ENCODE results near the gene TPM3. TPM values are rescaled to one million over a fixed set of nuclear protein-coding genes. Genes with fewer than 3 reads are reported as not detected.

TPM3 gene
- total RNA-seq, 6 donors from 2014 or later: 149 to 452 (median 344) TPM

DNA sequence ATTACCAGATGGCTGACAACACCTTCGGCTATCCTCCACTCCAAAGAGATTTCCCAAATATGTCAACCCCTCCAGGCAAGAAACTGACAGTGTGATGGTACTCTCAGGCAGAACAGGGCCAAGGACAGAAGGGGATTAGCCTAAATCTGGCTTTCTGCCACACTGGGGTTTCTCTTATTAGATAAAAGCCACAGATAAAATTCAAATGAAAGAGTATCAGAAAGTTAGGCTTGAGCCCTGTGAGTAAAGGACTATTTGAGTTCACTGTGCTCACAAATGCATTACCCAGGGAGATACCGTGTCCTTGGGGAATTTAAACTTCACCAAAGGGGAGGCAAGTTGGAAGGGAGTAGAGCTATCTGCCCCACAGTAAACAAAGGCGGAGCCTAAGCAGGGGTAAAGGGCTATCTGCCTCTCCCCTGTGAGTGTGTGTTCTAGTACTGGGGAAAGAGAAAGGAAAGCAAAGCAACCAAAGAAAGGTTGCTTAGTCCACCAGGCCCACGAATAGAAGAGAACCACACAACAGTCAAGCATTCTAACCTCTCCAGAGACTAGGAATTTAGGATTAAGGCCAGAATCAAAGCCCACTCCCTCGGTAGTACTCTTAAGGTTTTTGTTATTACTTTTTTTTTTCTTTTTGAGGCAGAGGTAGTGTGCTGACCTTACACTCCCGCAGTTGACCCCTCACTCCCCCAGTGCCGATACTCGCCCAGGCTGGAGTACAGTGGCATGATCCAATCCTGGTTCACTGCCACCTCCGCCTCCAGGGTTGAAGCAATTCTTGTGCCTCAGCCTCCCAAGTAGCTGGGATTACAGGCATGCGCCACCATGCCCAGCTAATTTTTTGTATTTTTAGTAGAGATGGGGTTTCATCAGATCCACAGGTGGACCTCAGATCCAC lies 12.7 kb downstream of the TPM3 start:
- Histone ChIP-seq H3K4me1 (peaks cover 65 to 78% (median 71%) of the 10 kb centered on the region in 4 donors), H3K4me3 (peak overlapping the region in 1 of 4 donors; percentile 76), H3K36me3 (peaks cover 3 to 39% (median 14%) of the 10 kb centered on the region in 4 donors), H3K27ac (peak overlapping the region; percentile 32 to 98 (median 70)), H3K9me3 (no peaks in the 10 kb centered on the region), H3K27me3 (no peaks in the 10 kb centered on the region)
- TF ChIP-seq, protein P1, sequence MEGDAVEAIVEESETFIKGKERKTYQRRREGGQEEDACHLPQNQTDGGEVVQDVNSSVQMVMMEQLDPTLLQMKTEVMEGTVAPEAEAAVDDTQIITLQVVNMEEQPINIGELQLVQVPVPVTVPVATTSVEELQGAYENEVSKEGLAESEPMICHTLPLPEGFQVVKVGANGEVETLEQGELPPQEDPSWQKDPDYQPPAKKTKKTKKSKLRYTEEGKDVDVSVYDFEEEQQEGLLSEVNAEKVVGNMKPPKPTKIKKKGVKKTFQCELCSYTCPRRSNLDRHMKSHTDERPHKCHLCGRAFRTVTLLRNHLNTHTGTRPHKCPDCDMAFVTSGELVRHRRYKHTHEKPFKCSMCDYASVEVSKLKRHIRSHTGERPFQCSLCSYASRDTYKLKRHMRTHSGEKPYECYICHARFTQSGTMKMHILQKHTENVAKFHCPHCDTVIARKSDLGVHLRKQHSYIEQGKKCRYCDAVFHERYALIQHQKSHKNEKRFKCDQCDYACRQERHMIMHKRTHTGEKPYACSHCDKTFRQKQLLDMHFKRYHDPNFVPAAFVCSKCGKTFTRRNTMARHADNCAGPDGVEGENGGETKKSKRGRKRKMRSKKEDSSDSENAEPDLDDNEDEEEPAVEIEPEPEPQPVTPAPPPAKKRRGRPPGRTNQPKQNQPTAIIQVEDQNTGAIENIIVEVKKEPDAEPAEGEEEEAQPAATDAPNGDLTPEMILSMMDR (IDR thresholded peaks at IDR 0.05): no peak
- TF ChIP-seq POLR2A (IDR thresholded peaks at IDR 0.05) (no peak), EP300 (IDR thresholded peaks at IDR 0.05) (no peak), POLR2AphosphoS5 (IDR thresholded peaks at IDR 0.05) (no peak)
- no peak for ATAC-seq (ENCODE audit: low FRiP score in 2 of 2)
- DNase-seq: no peak
- WGBS, 2 donors: 66% methylated on average over 10 of the region's 10 CpGs

GRCh38 chr1:154178013-154178412 lies 13.9 kb downstream of the TPM3 start:
- H3K4me1 ChIP-seq: peaks cover 65 to 71% (median 67%) of the 10 kb centered on the region in 4 donors
- ATAC-seq (ENCODE audit: low FRiP score in 2 of 2) (no peak), DNase-seq (no peak)
- no peaks in the 10 kb centered on the region for H3K9me3 ChIP-seq
- H3K36me3 ChIP-seq: peaks cover 10 to 51% (median 24%) of the 10 kb centered on the region in 4 donors
- WGBS, 2 donors: 29 to 71% methylated on average over 2 of the region's 2 CpGs
- peak overlapping the region; percentile 4 to 98 (median 60) for H3K27ac ChIP-seq
- no peak overlapping the region for H3K4me3 ChIP-seq
- H3K27me3 ChIP-seq: no peaks in the 10 kb centered on the region
- TF ChIP-seq POLR2AphosphoS5 (IDR thresholded peaks at IDR 0.05) (no peak), EP300 (IDR thresholded peaks at IDR 0.05) (no peak)

DNA sequence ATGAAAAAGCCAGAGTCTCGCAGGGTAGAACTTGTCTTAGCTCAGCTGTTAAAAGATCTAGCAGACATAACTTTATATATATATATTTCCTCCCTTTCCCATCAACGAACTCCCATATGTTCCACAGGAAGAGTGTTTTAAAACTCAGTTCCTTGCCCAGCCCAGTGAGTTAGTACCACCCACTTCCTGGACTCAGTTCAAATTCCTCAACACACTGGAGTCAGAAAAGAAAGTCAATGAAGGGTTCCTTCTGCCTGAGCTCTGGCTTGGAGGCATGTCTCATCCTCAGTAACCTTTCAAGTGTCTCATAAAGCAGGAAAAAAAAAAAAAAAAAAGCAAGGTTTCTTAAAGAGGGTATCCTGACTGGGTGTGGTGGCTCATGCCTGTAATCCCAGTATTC lies 15.6 kb downstream of the TPM3 start:
- no peak for DNase-seq

GRCh38 chr1:154174654-154175053 lies 17.2 kb downstream of the TPM3 start:
- DNase-seq: no peak
- Histone ChIP-seq H3K36me3 (peaks cover 42 to 78% (median 58%) of the 10 kb centered on the region in 4 donors), H3K27me3 (no peaks in the 10 kb centered on the region), H3K4me3 (no peak overlapping the region), H3K4me1 (peaks cover 44 to 51% (median 44%) of the 10 kb centered on the region in 4 donors), H3K27ac (no peak overlapping the region), H3K9me3 (no peaks in the 10 kb centered on the region)
- ATAC-seq (ENCODE audit: low FRiP score in 2 of 2): no peak
- WGBS, 2 donors: 91 to 96% methylated on average over 4 of the region's 4 CpGs
- TF ChIP-seq, protein P1 (IDR thresholded peaks at IDR 0.05): no peak
- TF ChIP-seq POLR2AphosphoS5 (IDR thresholded peaks at IDR 0.05) (no peak), POLR2A (IDR thresholded peaks at IDR 0.05) (no peak), EP300 (IDR thresholded peaks at IDR 0.05) (no peak)

More for the DNA sequence above, 15.6 kb downstream of the TPM3 start:
- WGBS, 2 donors: 13 to 18% methylated on average over 2 of the region's 2 CpGs
- Histone ChIP-seq H3K4me3 (peak overlapping the region in 1 of 4 donors; percentile 0), H3K27me3 (no peaks in the 10 kb centered on the region), H3K9me3 (no peaks in the 10 kb centered on the region), H3K4me1 (peaks cover 60 to 61% (median 61%) of the 10 kb centered on the region in 4 donors), H3K27ac (peak overlapping the region; percentile 26 to 71 (median 63)), H3K36me3 (peaks cover 25 to 67% (median 41%) of the 10 kb centered on the region in 4 donors)
- no peak for TF ChIP-seq POLR2AphosphoS5 (IDR thresholded peaks at IDR 0.05)
- ATAC-seq (ENCODE audit: low FRiP score in 2 of 2): peak in 1 of 2 donors; percentile 69

GRCh38 chr1:154171880-154172279 lies 20.0 kb downstream of the TPM3 start:
- WGBS, 2 donors: 88 to 92% methylated on average over 5 of the region's 5 CpGs
- no peak for ATAC-seq (ENCODE audit: low FRiP score in 2 of 2)
- H3K27ac ChIP-seq: no peak overlapping the region

More at GRCh38 chr1:154171880-154172279, 20.0 kb downstream of the TPM3 start:
- H3K4me1 ChIP-seq: peaks cover 16 to 23% (median 16%) of the 10 kb centered on the region in 4 donors
- no peak overlapping the region for H3K4me3 ChIP-seq
- H3K27me3 ChIP-seq: no peaks in the 10 kb centered on the region
- H3K36me3 ChIP-seq: peaks cover 63 to 93% (median 85%) of the 10 kb centered on the region in 4 donors
- no peak for DNase-seq
- TF ChIP-seq, protein P1 (IDR thresholded peaks at IDR 0.05): no peak
- TF ChIP-seq POLR2AphosphoS5 (IDR thresholded peaks at IDR 0.05) (no peak), POLR2A (IDR thresholded peaks at IDR 0.05) (no peak), EP300 (IDR thresholded peaks at IDR 0.05) (no peak)
- no peaks in the 10 kb centered on the region for H3K9me3 ChIP-seq
